Dendritic cell treated with granulocyte-macrophage colony-stimulating factor and Interleukin-4, amounts not matched to agents 40 ng/mL and 50 ng/mL, for 4 days (primary cell): ENCODE data around the gene DNLZ.

ENCODE experiments used
- H3K27ac Mint-ChIP-seq: one replicate; pipeline ENCODE4 v1.8.0; 2022; ENCODE audit warnings: mild to moderate bottlenecking, mixed read lengths
- H3K27me3 Mint-ChIP-seq: one replicate; pipeline ENCODE4 v1.8.0; 2022; ENCODE audit warnings: mild to moderate bottlenecking, mixed read lengths
- H3K36me3 Mint-ChIP-seq: one replicate; pipeline ENCODE4 v1.8.0; 2022; ENCODE audit warnings: low read depth, mixed read lengths
- H3K4me1 Mint-ChIP-seq: one replicate; pipeline ENCODE4 v1.8.0; 2022; ENCODE audit warnings: low read depth, mixed read lengths
- H3K4me3 Mint-ChIP-seq: one replicate; pipeline ENCODE4 v1.8.0; 2022; ENCODE audit warnings: mild to moderate bottlenecking, moderate library complexity, mixed read lengths
- H3K9me3 Mint-ChIP-seq: one replicate; pipeline ENCODE4 v1.8.0; 2022; ENCODE audit warnings: mixed read lengths
- intact Hi-C: fragments of 100-400 bp; cut with micrococcal nuclease; formaldehyde crosslinking; loops from one replicate; pipeline ENCODE4 v1.15.0; 2022

Gene DNLZ

DNA sequence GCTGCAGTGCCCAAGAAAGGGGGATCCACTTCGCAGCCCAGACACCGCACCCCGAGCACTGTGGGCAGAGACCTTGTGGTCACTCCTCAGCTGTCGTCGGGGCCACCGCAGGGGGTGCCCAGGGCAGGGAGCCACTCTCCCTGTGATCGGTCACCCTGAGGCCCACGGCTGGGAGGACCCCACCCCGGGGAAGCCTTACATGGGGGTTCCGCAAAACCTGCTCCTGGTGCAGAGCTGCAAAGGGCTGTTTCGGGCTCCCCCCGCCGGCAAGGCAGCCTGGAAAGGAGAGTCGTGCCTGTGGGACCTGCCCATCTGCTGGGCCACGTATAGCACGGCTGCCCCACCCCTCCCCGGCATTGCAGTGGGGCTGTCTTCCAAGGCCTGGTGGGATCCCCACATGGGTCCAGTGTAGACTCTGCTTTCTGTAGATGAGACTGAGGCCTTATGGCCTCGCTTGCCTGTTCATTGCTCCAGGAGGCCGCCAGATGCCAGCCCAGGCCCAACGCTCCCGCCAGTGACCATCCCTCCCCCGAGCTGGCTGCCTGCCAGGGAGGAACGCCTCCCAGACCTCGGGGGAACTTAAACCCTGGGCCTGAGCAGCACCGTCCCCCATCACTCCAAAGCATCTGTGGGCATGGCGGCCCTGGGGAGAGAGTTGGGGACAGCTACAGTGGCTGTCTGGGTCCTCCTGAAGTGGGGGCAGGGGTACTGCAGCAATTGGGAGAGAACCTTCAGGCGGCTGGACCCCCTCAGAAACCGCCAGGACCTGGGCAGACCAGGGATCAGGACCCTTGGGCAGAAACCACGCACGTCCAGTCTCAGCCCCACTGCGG is 1.6 kb upstream of the DNLZ start:
- Mint-ChIP-seq H3K4me1 (peaks cover 65% of the 10 kb centered on the region), H3K27ac (peak overlapping the region; percentile 83), H3K4me3 (peak overlapping the region; percentile 63), H3K36me3 (peaks cover 88% of the 10 kb centered on the region), H3K27me3 (no peaks in the 10 kb centered on the region), H3K9me3 (no peaks in the 10 kb centered on the region)
- intact Hi-C loops: loop anchor here (2.0 kb wide), 1 partner anchor 36 kb away; the partner anchor contains the start of gene SNAPC4

DNA sequence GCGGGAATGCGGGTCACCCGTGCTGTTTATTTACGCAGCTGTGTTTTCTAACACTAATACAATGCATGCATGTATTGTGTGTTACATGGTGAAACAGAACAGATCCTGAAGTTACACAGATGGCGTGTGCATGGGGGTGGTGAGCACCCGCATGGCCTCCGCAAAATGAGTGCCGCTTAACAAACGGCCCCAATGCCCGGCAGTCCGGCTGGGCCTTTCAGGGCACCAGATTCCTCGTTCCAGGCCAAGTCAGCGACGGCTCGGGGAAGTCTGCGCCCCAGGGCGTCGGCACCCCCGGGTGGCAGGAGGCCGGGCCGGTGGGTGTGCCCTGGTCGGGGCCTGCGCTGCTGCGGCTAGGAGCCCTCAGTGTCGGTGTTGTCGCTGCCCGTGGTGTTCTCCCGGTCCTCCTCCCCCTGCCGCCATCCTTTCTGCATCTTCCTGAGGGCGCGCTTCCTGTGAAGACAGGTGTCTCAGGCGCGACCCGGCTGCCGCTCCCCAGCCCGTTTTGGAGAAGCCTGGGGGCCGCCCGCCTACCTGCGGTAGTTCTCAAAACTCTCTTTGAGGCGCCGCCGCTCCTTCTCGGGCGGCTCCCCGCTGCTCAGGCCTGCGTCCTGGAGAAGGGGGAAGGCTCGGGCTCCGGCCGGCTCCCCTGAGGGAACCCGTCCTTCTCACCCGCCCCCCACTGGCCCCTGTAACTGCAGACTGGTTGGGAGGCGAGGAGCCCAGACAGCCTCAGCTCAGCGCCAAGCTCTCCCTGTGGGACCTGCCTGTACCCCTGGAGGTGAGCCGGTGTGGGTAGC is 605 bp upstream of the DNLZ start:
- H3K27ac Mint-ChIP-seq: peak overlapping the region; percentile 74
- intact Hi-C loops: loop anchor here (1.0 to 2.0 kb wide), 2 partner anchors 9 to 37 kb away; partner anchors contain the start of genes CARD9 and SNAPC4
- peak overlapping the region; percentile 81 for H3K4me3 Mint-ChIP-seq
- no peaks in the 10 kb centered on the region for H3K9me3 Mint-ChIP-seq
- H3K27me3 Mint-ChIP-seq: no peaks in the 10 kb centered on the region
- H3K36me3 Mint-ChIP-seq: peaks cover 80% of the 10 kb centered on the region
- H3K4me1 Mint-ChIP-seq: peaks cover 58% of the 10 kb centered on the region

DNA sequence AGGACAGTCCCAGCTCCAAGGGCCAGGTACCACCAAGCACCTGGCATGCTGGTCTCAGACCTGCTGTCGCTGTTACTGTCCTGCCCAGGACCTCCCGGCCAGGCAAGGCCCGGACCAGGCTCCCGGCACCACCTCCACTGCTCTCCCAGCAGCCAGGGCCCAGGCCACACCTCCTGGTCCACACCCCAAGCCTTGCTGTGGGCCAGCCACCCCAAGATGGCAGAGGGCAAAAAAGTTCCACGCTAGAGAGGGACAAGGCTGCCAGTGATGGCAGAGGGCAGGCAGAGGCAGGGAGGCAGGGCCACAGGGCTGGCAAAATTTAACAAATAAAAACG is 1.1 kb downstream of the DNLZ start:
- Mint-ChIP-seq H3K27ac (peak overlapping the region; percentile 81), H3K27me3 (no peaks in the 10 kb centered on the region), H3K4me1 (peaks cover 46% of the 10 kb centered on the region), H3K9me3 (no peaks in the 10 kb centered on the region), H3K36me3 (peaks cover 70% of the 10 kb centered on the region), H3K4me3 (no peak overlapping the region)
- intact Hi-C loops: no loop called here

DNA sequence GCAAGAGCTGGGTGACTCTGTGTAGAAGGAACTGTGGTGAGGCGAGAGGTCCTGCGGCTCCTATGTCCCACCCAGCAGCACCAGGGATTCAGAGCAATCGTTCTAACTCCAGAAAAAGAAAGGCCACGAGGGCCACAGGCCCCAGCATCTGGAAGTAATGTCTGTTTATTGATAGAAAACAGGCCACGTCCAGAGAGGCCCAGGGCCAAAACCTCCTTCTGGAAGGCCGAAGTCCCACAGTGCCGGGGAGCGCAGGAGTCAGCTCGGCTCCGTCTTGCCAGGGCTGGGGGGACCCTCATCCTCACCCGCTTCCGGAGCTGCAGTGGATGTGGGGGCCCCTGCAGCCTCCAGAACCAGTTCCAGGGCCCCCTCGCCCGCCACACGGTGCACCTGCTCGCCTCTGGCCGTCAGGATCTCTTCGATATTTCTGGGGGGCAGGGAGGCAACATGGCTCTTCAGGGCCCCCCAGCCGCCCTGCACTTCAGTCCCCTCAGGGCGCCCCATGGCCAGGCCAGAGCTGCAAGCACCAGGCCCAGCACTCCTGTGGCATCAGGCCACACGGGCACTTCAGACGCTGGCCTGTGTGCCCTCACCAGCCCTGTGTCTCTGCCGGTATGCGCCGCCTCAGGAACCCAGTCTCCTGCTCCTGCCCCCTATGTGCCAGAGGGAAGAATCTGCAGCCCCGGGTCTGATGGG is 1.6 kb downstream of the DNLZ start:
- Mint-ChIP-seq H3K36me3 (peaks cover 67% of the 10 kb centered on the region), H3K9me3 (no peaks in the 10 kb centered on the region), H3K27ac (peak overlapping the region; percentile 81), H3K27me3 (no peaks in the 10 kb centered on the region), H3K4me1 (peaks cover 41% of the 10 kb centered on the region), H3K4me3 (no peak overlapping the region)
- intact Hi-C loops: no loop called here

DNA sequence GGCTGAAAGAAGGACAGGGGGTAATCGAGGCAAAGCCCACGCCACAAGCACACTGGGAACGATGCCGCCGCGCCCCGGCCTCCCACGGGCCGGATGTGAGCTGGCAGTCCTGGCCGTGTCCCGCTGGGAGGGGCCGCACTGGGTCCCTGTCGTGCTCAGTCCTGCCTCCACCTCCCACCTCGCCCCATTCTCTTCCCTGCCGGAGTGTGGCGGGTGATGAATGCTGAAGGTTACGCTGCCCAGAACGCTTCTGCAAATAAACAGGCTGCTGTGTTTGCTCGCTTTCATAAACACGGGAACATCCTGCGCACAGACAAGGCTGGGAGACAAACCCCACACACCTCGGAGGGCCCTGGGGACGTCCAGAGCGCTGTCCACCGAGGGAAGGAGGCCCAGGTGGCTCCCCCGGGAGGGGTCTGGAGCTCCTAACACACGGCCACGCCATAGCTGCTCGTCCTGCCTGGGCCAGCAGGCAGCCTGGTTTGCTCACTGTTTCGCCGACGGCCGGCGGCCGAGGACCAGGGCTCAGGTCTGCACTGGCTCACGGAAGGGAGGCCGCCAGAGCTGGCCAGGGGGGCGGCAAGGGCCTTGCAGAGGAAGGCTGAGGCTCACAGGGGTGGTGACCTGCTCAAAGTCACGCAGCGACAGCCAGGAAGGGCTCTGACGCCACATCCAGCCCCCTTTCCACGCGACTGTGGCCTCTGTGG is 2.3 kb downstream of the DNLZ start:
- Mint-ChIP-seq H3K27ac (no peak overlapping the region), H3K9me3 (no peaks in the 10 kb centered on the region), H3K27me3 (no peaks in the 10 kb centered on the region), H3K4me3 (no peak overlapping the region), H3K4me1 (peaks cover 34% of the 10 kb centered on the region), H3K36me3 (peaks cover 67% of the 10 kb centered on the region)
- intact Hi-C loops: no loop called here

DNA sequence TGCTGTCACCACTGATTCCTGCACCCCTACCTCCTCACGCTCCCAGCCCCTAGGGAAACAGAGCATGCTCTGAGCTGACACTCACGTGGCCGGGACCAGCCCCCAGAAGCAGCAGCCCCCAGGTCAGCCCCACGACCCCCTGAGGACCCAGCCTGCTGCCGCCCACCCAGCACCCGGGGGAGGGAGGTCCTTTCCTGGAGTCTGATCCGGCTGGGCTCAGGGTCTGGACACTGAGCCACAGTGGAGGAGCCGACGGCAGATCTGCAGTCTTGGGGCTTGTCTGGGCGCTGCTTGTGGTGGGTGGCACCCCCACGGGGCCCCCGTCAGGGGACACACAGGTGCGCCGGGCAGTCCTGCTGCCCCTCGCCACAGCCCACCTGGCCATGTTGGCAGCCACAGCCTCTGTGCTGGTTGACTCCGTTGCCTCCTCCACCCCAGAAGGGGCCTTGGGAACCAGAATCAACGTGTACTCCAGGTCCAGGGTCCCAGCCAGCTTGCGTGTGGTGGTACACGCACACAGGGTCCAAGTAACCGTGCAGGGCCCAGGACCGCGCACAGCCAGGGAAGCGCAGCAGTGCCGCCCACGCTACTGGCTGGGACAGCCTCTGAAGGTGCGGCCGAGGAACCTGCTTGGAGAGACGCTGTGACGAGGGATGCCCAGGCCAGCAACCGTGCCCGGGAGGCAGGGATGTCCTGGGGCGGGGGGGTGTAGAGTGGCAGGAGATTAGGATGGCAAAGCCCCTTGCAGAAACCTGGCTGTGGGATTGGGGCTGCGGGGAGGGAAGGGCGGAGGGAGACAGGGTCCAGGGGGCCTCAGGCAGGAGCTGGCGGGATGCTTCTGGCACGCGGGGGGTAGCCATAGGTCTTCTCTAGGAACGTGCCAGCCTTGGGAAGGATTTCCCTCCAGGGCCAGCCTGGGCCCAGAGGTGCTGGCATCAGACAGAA is 3.5 kb downstream of the DNLZ start:
- Mint-ChIP-seq H3K27ac (no peak overlapping the region), H3K4me1 (peaks cover 22% of the 10 kb centered on the region), H3K9me3 (no peaks in the 10 kb centered on the region), H3K27me3 (no peaks in the 10 kb centered on the region), H3K4me3 (no peak overlapping the region), H3K36me3 (peaks cover 56% of the 10 kb centered on the region)
- intact Hi-C loops: no loop called here

DNA sequence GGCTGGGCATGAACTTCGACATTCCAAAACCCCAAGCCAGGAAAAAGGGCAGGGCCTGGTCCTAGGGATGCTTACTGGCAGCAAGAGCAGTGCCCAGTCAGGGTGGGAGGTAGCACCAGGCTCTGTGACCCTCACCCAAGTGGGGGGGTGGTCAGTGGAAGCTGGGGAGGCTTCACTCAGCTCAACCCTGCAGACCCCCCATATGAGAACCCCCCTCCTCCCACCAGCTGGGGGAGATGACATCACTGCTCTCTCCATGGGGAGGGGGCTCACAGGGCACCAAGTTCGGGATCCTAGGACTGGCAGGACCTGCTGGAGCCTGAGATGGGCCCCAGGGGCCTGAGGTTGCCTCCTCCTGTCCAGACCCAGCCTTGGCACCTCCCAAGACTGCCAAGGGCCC is 4.7 kb downstream of the DNLZ start:
- H3K4me3 Mint-ChIP-seq: no peak overlapping the region
- H3K9me3 Mint-ChIP-seq: no peaks in the 10 kb centered on the region
- H3K36me3 Mint-ChIP-seq: peaks cover 46% of the 10 kb centered on the region
- intact Hi-C loops: no loop called here
- no peak overlapping the region for H3K27ac Mint-ChIP-seq
- H3K27me3 Mint-ChIP-seq: no peaks in the 10 kb centered on the region
- peaks cover 15% of the 10 kb centered on the region for H3K4me1 Mint-ChIP-seq

DNA sequence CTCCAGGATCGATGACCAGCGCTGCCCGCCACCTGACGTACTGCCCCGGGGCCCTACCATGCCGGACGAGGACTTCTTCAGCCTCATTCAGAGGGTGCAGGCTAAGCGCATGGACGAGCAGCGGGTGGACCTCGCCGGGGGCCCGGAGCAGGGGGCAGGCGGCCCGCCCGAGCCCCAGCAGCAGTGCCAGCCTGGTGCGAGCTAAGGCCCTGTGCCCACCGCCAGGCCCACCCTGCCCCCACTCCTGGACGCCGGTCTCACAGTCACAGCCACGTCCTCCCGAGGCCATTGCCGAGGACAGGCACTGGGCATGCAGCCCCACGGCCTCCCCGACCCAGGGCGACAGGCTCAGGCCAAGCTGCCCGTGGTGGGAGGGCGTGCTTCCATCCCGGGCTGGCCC is 5.5 kb downstream of the DNLZ start:
- Mint-ChIP-seq H3K4me3 (no peak overlapping the region), H3K9me3 (no peaks in the 10 kb centered on the region), H3K36me3 (peaks cover 46% of the 10 kb centered on the region), H3K27me3 (no peaks in the 10 kb centered on the region), H3K27ac (no peak overlapping the region), H3K4me1 (peaks cover 11% of the 10 kb centered on the region)
- intact Hi-C loops: no loop called here

DNA sequence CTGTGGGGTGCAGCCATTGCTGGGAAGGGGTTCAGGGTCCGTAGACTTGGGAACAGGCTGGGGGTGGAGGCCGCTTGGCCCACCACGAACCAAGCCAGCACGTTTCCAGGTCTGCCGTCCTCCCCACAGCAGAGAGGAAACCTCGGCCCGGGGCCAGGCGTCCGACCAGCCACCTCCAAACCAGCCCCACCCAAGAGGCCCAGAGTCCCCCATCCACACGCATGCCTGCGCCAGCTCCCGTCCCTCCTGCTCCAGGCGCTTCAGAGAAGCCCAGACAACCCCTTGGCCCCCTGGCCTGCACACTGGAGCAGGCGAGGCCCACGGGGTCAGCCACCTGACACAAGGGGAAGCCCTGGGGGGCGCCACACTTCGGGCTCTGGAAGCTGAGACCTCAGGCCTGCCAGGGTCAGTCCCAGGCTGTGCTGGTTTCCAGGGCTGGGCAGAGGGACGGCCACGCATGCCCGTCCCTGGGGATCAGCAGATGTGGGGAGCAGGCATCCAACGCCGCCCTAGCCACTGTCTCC is 6.3 kb downstream of the DNLZ start:
- Mint-ChIP-seq H3K9me3 (no peaks in the 10 kb centered on the region), H3K4me1 (peaks cover 4% of the 10 kb centered on the region), H3K27me3 (no peaks in the 10 kb centered on the region), H3K36me3 (peaks cover 41% of the 10 kb centered on the region), H3K4me3 (no peak overlapping the region), H3K27ac (no peak overlapping the region)
- intact Hi-C loops: no loop called here

DNA sequence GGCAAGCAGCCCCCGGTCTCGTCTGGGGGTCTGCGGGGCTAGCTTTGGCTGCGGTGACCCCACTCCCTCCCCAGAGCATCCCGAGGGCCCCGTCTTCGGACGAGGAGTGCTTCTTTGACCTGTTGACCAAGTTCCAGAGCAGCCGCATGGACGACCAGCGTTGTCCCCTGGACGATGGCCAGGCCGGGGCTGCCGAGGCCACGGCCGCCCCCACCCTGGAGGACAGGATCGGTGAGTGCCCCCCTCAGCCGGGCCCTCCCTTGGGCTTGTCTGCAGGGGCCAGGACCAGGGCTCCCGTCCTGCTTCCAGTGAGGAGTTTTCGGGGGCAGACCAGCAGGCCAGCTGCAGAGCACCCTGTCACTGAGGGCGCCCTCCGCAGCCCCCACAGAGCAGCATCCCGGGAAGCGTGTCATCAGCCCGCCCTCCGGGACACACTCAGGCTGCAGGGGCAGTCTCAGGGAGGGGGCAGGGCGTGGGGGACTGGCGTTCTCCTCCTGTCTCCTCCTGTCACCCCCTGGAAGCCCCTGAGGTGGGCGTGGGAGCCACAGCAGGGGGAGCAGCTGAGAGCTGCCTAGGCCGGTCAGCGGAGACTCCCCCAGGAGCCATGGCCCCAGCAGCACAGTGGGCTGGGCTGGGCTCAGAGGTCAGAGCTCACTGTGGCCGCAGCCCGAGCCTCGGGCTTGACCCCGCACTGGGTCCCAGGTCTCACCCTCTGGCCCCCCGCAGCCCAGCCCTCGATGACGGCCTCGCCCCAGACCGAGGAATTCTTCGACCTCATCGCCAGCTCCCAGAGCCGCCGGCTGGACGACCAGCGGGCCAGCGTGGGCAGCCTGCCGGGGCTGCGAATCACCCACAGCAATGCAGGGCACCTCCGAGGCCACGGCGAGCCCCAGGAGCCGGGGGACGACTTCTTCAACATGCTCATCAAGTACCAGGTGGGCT is 7.7 kb downstream of the DNLZ start:
- intact Hi-C loops: no loop called here
- Mint-ChIP-seq H3K4me1 (peaks cover 4% of the 10 kb centered on the region), H3K27me3 (no peaks in the 10 kb centered on the region), H3K27ac (no peak overlapping the region), H3K9me3 (no peaks in the 10 kb centered on the region), H3K4me3 (no peak overlapping the region), H3K36me3 (peaks cover 27% of the 10 kb centered on the region)

DNA sequence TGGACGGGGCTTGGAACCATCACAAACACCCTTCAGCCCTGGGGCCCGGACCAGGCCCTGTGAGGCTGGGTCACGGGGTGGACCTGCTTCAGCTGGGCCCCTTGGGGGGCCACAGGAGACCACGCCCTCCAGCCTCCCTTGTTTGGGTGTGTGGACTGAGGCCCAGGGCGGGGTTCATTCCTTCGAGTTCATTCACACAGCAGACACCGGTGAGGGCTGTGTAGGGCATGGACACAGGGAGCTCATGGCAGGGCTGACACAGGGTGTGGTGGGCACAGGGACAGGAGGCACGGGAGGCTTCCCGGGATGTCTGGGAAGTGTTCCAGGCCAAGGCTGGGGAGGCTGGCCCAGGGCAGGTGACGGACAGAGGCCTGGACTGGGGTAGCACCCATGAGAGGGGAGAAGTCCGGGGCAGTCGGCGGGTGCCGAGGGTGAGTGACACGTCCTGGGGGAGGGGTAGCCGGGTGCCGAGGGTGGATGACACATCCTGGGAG is 8.9 kb downstream of the DNLZ start:
- H3K4me1 Mint-ChIP-seq: peaks cover 4% of the 10 kb centered on the region
- peaks cover 17% of the 10 kb centered on the region for H3K36me3 Mint-ChIP-seq
- H3K9me3 Mint-ChIP-seq: no peaks in the 10 kb centered on the region
- H3K4me3 Mint-ChIP-seq: no peak overlapping the region
- intact Hi-C loops: no loop called here
- peak overlapping the region; percentile 56 for H3K27ac Mint-ChIP-seq
- H3K27me3 Mint-ChIP-seq: no peaks in the 10 kb centered on the region
